Natural killer cell (primary cell): ENCODE measurements around the gene MSGN1. TPM values are rescaled to one million over a fixed set of nuclear protein-coding genes. Genes with fewer than 3 reads are reported as not detected.

Source experiments
- ATAC-seq, 3 donors: fragments of 150-1000 bp in 2 of 3; fragments of 200-7000 bp in 1 of 3; cut with Tn5 transposase; 1 replicate in 1 of 3; 2 replicates in 2 of 3; pipeline ENCODE4 v1.10.0; 2021; ENCODE audit warnings: mild to moderate bottlenecking in 2 of 3, moderate library complexity in 2 of 3
- DNase-seq, 2 donors: peaks; one replicate each; pipeline versions ENCODE4 v3.0.0 to v3.0.0-alpha.2; 2013 to 2021; ENCODE audit warnings: mixed read lengths in 1 of 2
- H3K27ac ChIP-seq: one replicate; pipeline ENCODE4 v1.5.1; 2013; ENCODE audit warnings: mild to moderate bottlenecking, low read length
- H3K27me3 ChIP-seq: one replicate; pipeline ENCODE4 v1.6.1; 2013; ENCODE audit warnings: low read length; ENCODE audit not compliant: control insufficient read depth, insufficient read depth
- H3K36me3 ChIP-seq: one replicate; pipeline ENCODE4 v1.6.1; 2013; ENCODE audit warnings: low read length; ENCODE audit not compliant: control insufficient read depth, insufficient read depth
- H3K4me1 ChIP-seq: one replicate; pipeline ENCODE4 v1.6.1; 2013; ENCODE audit warnings: low read length; ENCODE audit not compliant: control insufficient read depth, insufficient read depth
- H3K4me3 ChIP-seq: one replicate; pipeline ENCODE4 v1.5.1; 2013; ENCODE audit warnings: low read length
- H3K9me3 ChIP-seq: one replicate; pipeline ENCODE4 v1.6.1; 2013; ENCODE audit warnings: low read length; ENCODE audit not compliant: control insufficient read depth, insufficient read depth
- H3K27ac Mint-ChIP-seq, 2 donors: one replicate each; pipeline ENCODE4 v1.8.0; 2022; ENCODE audit warnings: mild to moderate bottlenecking in 2 of 2, mixed read lengths in 2 of 2, moderate library complexity in 1 of 2
- H3K27me3 Mint-ChIP-seq, 2 donors: one replicate each; pipeline ENCODE4 v1.8.0; 2022; ENCODE audit warnings: low read depth in 2 of 2, mixed read lengths in 2 of 2
- H3K36me3 Mint-ChIP-seq: one replicate; pipeline ENCODE4 v1.8.0; 2022; ENCODE audit warnings: mixed read lengths
- H3K4me1 Mint-ChIP-seq, 2 donors: one replicate each; pipeline ENCODE4 v1.8.0; 2022; ENCODE audit warnings: mixed read lengths in 2 of 2
- H3K4me3 Mint-ChIP-seq: one replicate; pipeline ENCODE4 v1.8.0; 2022; ENCODE audit warnings: mild to moderate bottlenecking, moderate library complexity, mixed read lengths
- H3K9me3 Mint-ChIP-seq, 2 donors: one replicate each; pipeline ENCODE4 v1.8.0; 2022; ENCODE audit warnings: mixed read lengths in 2 of 2
- CTCF ChIP-seq: fragments of 200-600 bp; IDR thresholded peaks from one replicate; pipeline ENCODE4 v1.8.0; 2022; ENCODE audit warnings: antibody characterized with exemption
- whole genome bisulfite sequencing: methylation state at CpG from one replicate; pipeline ENCODE4 v1.1.7; 2013; ENCODE audit warnings: missing lambda C conversion rate; ENCODE audit not compliant: insufficient coverage; 5-methylcytosine and 5-hydroxymethylcytosine counted together
- intact Hi-C: fragments of 100-400 bp; cut with micrococcal nuclease; formaldehyde crosslinking; loops from one replicate; pipeline ENCODE4 v1.14.2; 2022
- total RNA-seq, 4 donors: library from RNA; stranded (reverse); fragments of 120-200 nt in 1 of 4; gene quantifications; one replicate each; pipeline versions ENCODE4 v1.2.3 to v1.2.4, GENCODE V29; 2013 to 2022

MSGN1 gene
- total RNA-seq, 3 donors from 2014 or later (not counting 1 experiment from before 2014, with no cell fraction given) = not detected

GRCh38 chr2:17792515-17792914, 23.7 kb upstream of the MSGN1 start:
- Mint-ChIP-seq H3K36me3 (no peaks in the 10 kb centered on the region), H3K27me3 (peaks cover 29 to 37% of the 10 kb centered on the region in 2 donors), H3K4me3 (no peak overlapping the region), H3K27ac (no peak overlapping the region), H3K4me1 (no peaks in the 10 kb centered on the region), H3K9me3 (no peaks in the 10 kb centered on the region)
- intact Hi-C loops = no loop called here
- Histone ChIP-seq H3K36me3 (no peaks in the 10 kb centered on the region), H3K4me3 (no peak overlapping the region), H3K27me3 (peaks cover 5% of the 10 kb centered on the region), H3K27ac (no peak overlapping the region), H3K9me3 (no peaks in the 10 kb centered on the region), H3K4me1 (no peaks in the 10 kb centered on the region)
- WGBS = no CpG with 5 or more reads among the region's 1 CpG
- DNase-seq (no peak), ATAC-seq (no peak)
- no peak for TF ChIP-seq CTCF

- no peaks in the 10 kb centered on the region for H3K9me3 ChIP-seq
- peaks cover 29 to 41% of the 10 kb centered on the region in 2 donors for H3K27me3 Mint-ChIP-seq
- TF ChIP-seq CTCF = no peak
- H3K36me3 ChIP-seq = no peaks in the 10 kb centered on the region
- intact Hi-C loops = no loop called here
- ATAC-seq (no peak), DNase-seq (no peak)
- H3K27ac ChIP-seq = no peak overlapping the region
- peaks cover 5% of the 10 kb centered on the region for H3K27me3 ChIP-seq
- WGBS = 51% methylated on average over 4 of the region's 4 CpGs
- no peak overlapping the region for H3K4me3 Mint-ChIP-seq
- H3K4me3 ChIP-seq = no peak overlapping the region
- no peaks in the 10 kb centered on the region for H3K4me1 ChIP-seq
- H3K27ac Mint-ChIP-seq = no peak overlapping the region
- H3K4me1 Mint-ChIP-seq = no peaks in the 10 kb centered on the region
- no peaks in the 10 kb centered on the region for H3K9me3 Mint-ChIP-seq
- no peaks in the 10 kb centered on the region for H3K36me3 Mint-ChIP-seq
Observed at GRCh38 chr2:17793296-17793695, 23.0 kb upstream of the MSGN1 start.

GRCh38 chr2:17793803-17794354, 22.4 kb upstream of the MSGN1 start:
- DNase-seq (no peak), ATAC-seq (no peak)
- no peak for TF ChIP-seq CTCF
- Mint-ChIP-seq H3K27ac (no peak overlapping the region), H3K27me3 (peaks cover 29 to 41% of the 10 kb centered on the region in 2 donors), H3K4me1 (no peaks in the 10 kb centered on the region), H3K36me3 (no peaks in the 10 kb centered on the region), H3K9me3 (no peaks in the 10 kb centered on the region), H3K4me3 (no peak overlapping the region)
- Histone ChIP-seq H3K9me3 (no peaks in the 10 kb centered on the region), H3K27ac (no peak overlapping the region), H3K36me3 (no peaks in the 10 kb centered on the region), H3K4me3 (no peak overlapping the region), H3K4me1 (no peaks in the 10 kb centered on the region), H3K27me3 (peaks cover 5% of the 10 kb centered on the region)
- intact Hi-C loops = no loop called here
- 68% methylated on average over 6 of the region's 6 CpGs for WGBS

- Histone ChIP-seq H3K4me3 (no peak overlapping the region), H3K27ac (no peak overlapping the region), H3K27me3 (peaks cover 5% of the 10 kb centered on the region), H3K36me3 (no peaks in the 10 kb centered on the region), H3K9me3 (no peaks in the 10 kb centered on the region), H3K4me1 (no peaks in the 10 kb centered on the region)
- H3K4me1 Mint-ChIP-seq = no peaks in the 10 kb centered on the region
- intact Hi-C loops = no loop called here
- TF ChIP-seq CTCF = no peak
- no peaks in the 10 kb centered on the region for H3K36me3 Mint-ChIP-seq
- no peak for DNase-seq
- H3K27ac Mint-ChIP-seq = no peak overlapping the region
- WGBS = 81% methylated on average over 5 of the region's 5 CpGs
- peaks cover 31 to 47% of the 10 kb centered on the region in 2 donors for H3K27me3 Mint-ChIP-seq
- ATAC-seq = no peak
- H3K9me3 Mint-ChIP-seq = no peaks in the 10 kb centered on the region
- H3K4me3 Mint-ChIP-seq = no peak overlapping the region
Observed at GRCh38 chr2:17795309-17795708, 21.0 kb upstream of the MSGN1 start.
